K562 (cell line): ENCODE results near the gene ZG16B. TPM values are rescaled to one million over a fixed set of nuclear protein-coding genes. Genes with fewer than 3 reads are reported as not detected.

Source experiments
- HDAC8 ChIP-seq: fragments of 450-650 bp; IDR thresholded peaks from 2 replicates; pipeline ENCODE4 v1.6.1; 2016; ENCODE audit warnings: mild to moderate bottlenecking, missing genetic modification characterization, moderate library complexity, missing compliant biosample characterization
- HLTF ChIP-seq: fragments of 450-650 bp; IDR thresholded peaks from 2 replicates; pipeline ENCODE4 v1.6.1; 2016
- KLF13 ChIP-seq: fragments of 450-650 bp; IDR thresholded peaks from 2 replicates; pipeline ENCODE4 v1.6.1; 2016; ENCODE audit warnings: missing genetic modification characterization, low read depth, mild to moderate bottlenecking, missing compliant biosample characterization, moderate library complexity, borderline replicate concordance
- MBD1 ChIP-seq: fragments of 250-450 bp; sonication (Bioruptor Pico); IDR thresholded peaks from 2 replicates; pipeline ENCODE4 v1.8.0; 2022; ENCODE audit warnings: inconsistent platforms
- NR0B1 ChIP-seq: fragments of 450-650 bp; IDR thresholded peaks from one replicate; pipeline ENCODE4 v1.6.1; 2018; ENCODE audit warnings: mild to moderate bottlenecking, moderate library complexity; ENCODE audit not compliant: partially characterized antibody
- NR4A1 ChIP-seq, 2 experiments: fragments of 250-450 bp in 1 of 2; fragments of 450-650 bp in 1 of 2; sonication (Bioruptor Pico) in 1 of 2; IDR thresholded peaks; 2 replicates each; pipeline versions ENCODE4 v1.4.0 to v1.6.1; 2016 to 2020; ENCODE audit warnings: mild to moderate bottlenecking in 2 of 2, missing compliant biosample characterization in 1 of 2, missing genetic modification characterization in 1 of 2, moderate library complexity in 1 of 2
- POLR2A ChIP-seq: fragments of 450-650 bp; conservative IDR thresholded peaks from 2 replicates; pipeline ENCODE4 v1.6.1; 2016
- ZBTB1 ChIP-seq: sonication (generic); formaldehyde crosslinking; IDR thresholded peaks from 2 replicates; pipeline ENCODE4 v1.8.1; 2023; ENCODE audit warnings: missing genetic modification reagents, low read depth, mild to moderate bottlenecking, borderline replicate concordance
- ZBTB40 ChIP-seq, 2 experiments: fragments of 450-650 bp in 1 of 2; sonication (generic) in 1 of 2; formaldehyde crosslinking in 1 of 2; IDR thresholded peaks; 2 replicates each; pipeline versions ENCODE4 v1.7.1 to v1.9.0; 2016 to 2022; ENCODE audit warnings: inconsistent platforms in 1 of 2, mild to moderate bottlenecking in 1 of 2, missing genetic modification reagents in 1 of 2
- ZC3H4 ChIP-seq: sonication (generic); formaldehyde crosslinking; IDR thresholded peaks from 2 replicates; pipeline ENCODE4 v1.9.0; 2021; ENCODE audit warnings: missing genetic modification reagents, borderline replicate concordance
- ZNF217 ChIP-seq: sonication (generic); formaldehyde crosslinking; IDR thresholded peaks from 2 replicates; pipeline ENCODE4 v1.8.0; 2022; ENCODE audit warnings: mild to moderate bottlenecking, missing genetic modification reagents
- polyA plus RNA-seq, 8 experiments: library from polyadenylated mRNA; depleted of rRNA in 4 of 8; stranded (reverse) in 5 of 8; unstranded in 3 of 8; fragments of >200 nt; fragmentation: Nextera tagmentation in 2 of 8; fragmentation: Illumina TruSeq in 1 of 8; extraction: Ambion mirVana in 2 of 8; extraction: Trizol in 1 of 8; gene quantifications; 2 replicates each; pipeline versions ENCODE4 v1.2.1 to v1.2.3, GENCODE V29; 2011 to 2014; ENCODE audit warnings: inconsistent platforms in 1 of 8, missing spikeins in 1 of 8
- total RNA-seq, 7 experiments: library from RNA; depleted of rRNA in 6 of 7; stranded (reverse); fragments of >200 nt in 6 of 7; fragmentation: Illumina TruSeq in 2 of 7; extraction: Trizol in 2 of 7; gene quantifications; 2 replicates each; pipeline versions ENCODE4 v1.2.1 to v1.2.3, GENCODE V29; 2011 to 2021; ENCODE audit warnings: low replicate concordance in 1 of 7
- TF ChIP-seq, protein P1 (sequence below): fragments of 450-650 bp; IDR thresholded peaks from 2 replicates; pipeline ENCODE4 v1.6.1; 2017; ENCODE audit warnings: mild to moderate bottlenecking, moderate library complexity

Gene ZG16B
- total and polyA plus RNA-seq, 9 of the 15 experiments (the other 6 are each of a cell fraction or from before 2014, with no cell fraction given): 0.25 to 0.43 (median 0.34) TPM; not detected in 5

- TF ChIP-seq KLF13 (tag) (peak; percentile 86; the same call in 1 of the 2 replicates), ZBTB1 (peak; percentile 75; the same call in 1 of the 2 replicates), NR4A1 (CRISPR knock-in tag; IDR thresholded peaks at IDR 0.05) (peak; percentile 68; the same call in 1 of the 2 replicates), NR4A1 (tag; IDR thresholded peaks at IDR 0.05) (peak; percentile 96), ZBTB40 (IDR thresholded peaks at IDR 0.05) (peak; percentile 95), ZBTB40 (CRISPR knock-in tag; IDR thresholded peaks at IDR 0.05) (no peak), ZC3H4 (CRISPR knock-in tag) (no peak), POLR2A (peak; percentile 94), MBD1 (CRISPR knock-in tag) (no peak; the same call in 1 of the 2 replicates), ZNF217 (CRISPR knock-in tag) (no peak), NR0B1 (no peak), HLTF (no peak), HDAC8 (tag) (peak; percentile 93; the same call in 1 of the 2 replicates)
- TF ChIP-seq, protein P1, sequence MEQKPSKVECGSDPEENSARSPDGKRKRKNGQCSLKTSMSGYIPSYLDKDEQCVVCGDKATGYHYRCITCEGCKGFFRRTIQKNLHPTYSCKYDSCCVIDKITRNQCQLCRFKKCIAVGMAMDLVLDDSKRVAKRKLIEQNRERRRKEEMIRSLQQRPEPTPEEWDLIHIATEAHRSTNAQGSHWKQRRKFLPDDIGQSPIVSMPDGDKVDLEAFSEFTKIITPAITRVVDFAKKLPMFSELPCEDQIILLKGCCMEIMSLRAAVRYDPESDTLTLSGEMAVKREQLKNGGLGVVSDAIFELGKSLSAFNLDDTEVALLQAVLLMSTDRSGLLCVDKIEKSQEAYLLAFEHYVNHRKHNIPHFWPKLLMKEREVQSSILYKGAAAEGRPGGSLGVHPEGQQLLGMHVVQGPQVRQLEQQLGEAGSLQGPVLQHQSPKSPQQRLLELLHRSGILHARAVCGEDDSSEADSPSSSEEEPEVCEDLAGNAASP: no peak
Observed at GRCh38 chr16:2867987-2868789, 38.1 kb downstream of the ZG16B start (continued).
